Colonic mucosa (tissue), 4 donors: Measurements from ENCODE around the gene C6orf62. TPM values are rescaled to one million over a fixed set of nuclear protein-coding genes. Genes with fewer than 3 reads are reported as not detected.
"Not testable (repeated sequence)": the region's sequence is repeated elsewhere in the genome, so short reads cannot be mapped to it uniquely, and the experiment has no call there.

Experiments used
- DNase-seq: peaks from one replicate; pipeline ENCODE4 v3.0.0-alpha.2; 2020
- H3K27ac ChIP-seq: fragments of 200-600 bp; one replicate; pipeline ENCODE4 v1.8.0; 2021
- H3K27me3 ChIP-seq: fragments of 200-600 bp; one replicate; pipeline ENCODE4 v1.8.0; 2021
- H3K36me3 ChIP-seq: fragments of 200-600 bp; one replicate; pipeline ENCODE4 v1.8.0; 2021
- H3K4me1 ChIP-seq: fragments of 200-600 bp; one replicate; pipeline ENCODE4 v1.8.0; 2021; ENCODE audit warnings: mild to moderate bottlenecking
- H3K4me3 ChIP-seq: fragments of 200-600 bp; one replicate; pipeline ENCODE4 v1.8.0; 2021
- H3K9ac ChIP-seq, 2 donors: one replicate each; pipeline ENCODE4 v1.7.0; 2013; ENCODE audit warnings: control low read depth in 2 of 2, low read depth in 2 of 2, low read length in 2 of 2
- H3K9me3 ChIP-seq: fragments of 200-600 bp; one replicate; pipeline ENCODE4 v1.8.0; 2021
- CTCF ChIP-seq: fragments of 200-600 bp; IDR thresholded peaks from one replicate; pipeline ENCODE4 v1.8.0; 2022; ENCODE audit warnings: antibody characterized with exemption, mild to moderate bottlenecking
- intact Hi-C: fragments of 100-400 bp; cut with DNase I; formaldehyde crosslinking; loops from one replicate; pipeline ENCODE4 v1.14.1; 2022
- total RNA-seq, 2 donors: library from RNA; stranded (reverse); fragmentation: NEBNext Ultra II Directional in 1 of 2; extraction: Animal tissue kit (Norgen Biotek cat#: 25700) in 1 of 2; gene quantifications; one replicate each; pipeline ENCODE4 v1.2.1, GENCODE V29; 2021
- donor health status: healthy.
- donor health status: DM: no; HTN: no; CAD: no.
- donor health status: DM: no; HTN: no; CAD: no.

C6orf62 gene
- total RNA-seq, 2 donors from 2014 or later, result 70.5 to 85.3 TPM

- no peaks in the 10 kb centered on the region for H3K36me3 ChIP-seq
- DNase-seq, result no peak
- TF ChIP-seq CTCF, result no peak
- no peaks in the 10 kb centered on the region for H3K9me3 ChIP-seq
- H3K27ac ChIP-seq, result no peak overlapping the region
- H3K4me3 ChIP-seq, result no peak overlapping the region
- no peak overlapping the region for H3K9ac ChIP-seq
- H3K27me3 ChIP-seq, result no peaks in the 10 kb centered on the region
- intact Hi-C loops, result loop anchor here (10.0 kb wide), 1 partner anchor 333 kb away; no protein-coding TSS in a partner anchor
- H3K4me1 ChIP-seq, result no peaks in the 10 kb centered on the region
Measured at GRCh38 chr6:24757611-24758010, 38.7 kb upstream of the C6orf62 start.

DNA sequence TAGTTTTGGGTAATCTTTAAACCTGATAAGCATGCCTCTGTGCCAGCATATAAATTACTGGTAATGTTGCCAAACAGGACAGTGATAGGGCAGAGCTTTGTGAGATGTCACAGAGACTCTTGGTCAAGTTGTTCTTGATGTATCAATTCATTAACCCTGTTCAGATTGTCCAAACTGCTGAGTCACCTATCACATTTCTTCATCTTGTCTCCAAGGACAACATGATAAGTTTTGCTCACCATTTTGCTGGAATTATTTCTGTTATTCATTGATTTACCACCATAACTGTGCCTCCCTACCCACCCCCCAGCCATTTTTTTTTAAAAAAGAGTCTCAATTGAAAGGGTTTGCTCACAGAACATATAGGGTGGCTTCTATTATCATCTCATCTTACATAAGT lies 36.3 kb upstream of the C6orf62 start:
- no peaks in the 10 kb centered on the region for H3K9me3 ChIP-seq
- no peak overlapping the region for H3K9ac ChIP-seq
- no peaks in the 10 kb centered on the region for H3K4me1 ChIP-seq
- DNase-seq, result no peak
- H3K4me3 ChIP-seq, result no peak overlapping the region
- no peaks in the 10 kb centered on the region for H3K36me3 ChIP-seq
- H3K27me3 ChIP-seq, result no peaks in the 10 kb centered on the region
- H3K27ac ChIP-seq, result no peak overlapping the region
- TF ChIP-seq CTCF, result no peak
- intact Hi-C loops, result loop anchor here (10.0 kb wide), 1 partner anchor 330 kb away; no protein-coding TSS in a partner anchor

- H3K27me3 ChIP-seq, H3K9ac ChIP-seq, H3K27ac ChIP-seq, H3K4me3 ChIP-seq, H3K36me3 ChIP-seq, H3K4me1 ChIP-seq, DNase-seq, H3K9me3 ChIP-seq: not testable (repeated sequence)
- intact Hi-C loops, result loop anchor here (10.0 kb wide), 1 partner anchor 330 kb away; no protein-coding TSS in a partner anchor
Measured at GRCh38 chr6:24754378-24754777, 35.4 kb upstream of the C6orf62 start.

- TF ChIP-seq CTCF, result no peak
- Histone ChIP-seq H3K4me1 (no peaks in the 10 kb centered on the region), H3K9ac (no peak overlapping the region), H3K9me3 (no peaks in the 10 kb centered on the region), H3K27ac (no peak overlapping the region), H3K4me3 (no peak overlapping the region), H3K36me3 (no peaks in the 10 kb centered on the region), H3K27me3 (no peaks in the 10 kb centered on the region)
- intact Hi-C loops, result loop anchor here (10.0 kb wide), 1 partner anchor 329 kb away; no protein-coding TSS in a partner anchor
- DNase-seq, result no peak
Measured at GRCh38 chr6:24753545-24753944, 34.6 kb upstream of the C6orf62 start.

GRCh38 chr6:24752917-24753492 lies 34.1 kb upstream of the C6orf62 start:
- Histone ChIP-seq H3K27me3 (no peaks in the 10 kb centered on the region), H3K9me3 (no peaks in the 10 kb centered on the region), H3K9ac (no peak overlapping the region), H3K4me1 (no peaks in the 10 kb centered on the region), H3K27ac (no peak overlapping the region), H3K4me3 (no peak overlapping the region), H3K36me3 (no peaks in the 10 kb centered on the region)
- no peak for TF ChIP-seq CTCF
- intact Hi-C loops, result loop anchor here (10.0 kb wide), 1 partner anchor 328 kb away; no protein-coding TSS in a partner anchor
- DNase-seq, result no peak

- intact Hi-C loops, result loop anchor here (10.0 kb wide), 1 partner anchor 328 kb away; no protein-coding TSS in a partner anchor
- Histone ChIP-seq H3K27me3 (no peaks in the 10 kb centered on the region), H3K4me3 (no peak overlapping the region), H3K27ac (no peak overlapping the region), H3K36me3 (no peaks in the 10 kb centered on the region), H3K9ac (no peak overlapping the region), H3K4me1 (no peaks in the 10 kb centered on the region), H3K9me3 (no peaks in the 10 kb centered on the region)
- no peak for TF ChIP-seq CTCF
- DNase-seq, result no peak
Measured at GRCh38 chr6:24752503-24752902, 33.5 kb upstream of the C6orf62 start.

- not testable (repeated sequence) for H3K9ac ChIP-seq, DNase-seq, H3K4me1 ChIP-seq, H3K9me3 ChIP-seq, H3K27me3 ChIP-seq, H3K36me3 ChIP-seq, H3K4me3 ChIP-seq, H3K27ac ChIP-seq
- intact Hi-C loops, result loop anchor here (10.0 kb wide), 1 partner anchor 326 kb away; no protein-coding TSS in a partner anchor
Measured at GRCh38 chr6:24750878-24751277, 31.9 kb upstream of the C6orf62 start.
